ENCODE data around the gene WDR88.
"Not testable (repeated sequence)": the region's sequence is repeated elsewhere in the genome, so short reads cannot be mapped to it uniquely, and the experiment has no call there.

WDR88 gene

DNA sequence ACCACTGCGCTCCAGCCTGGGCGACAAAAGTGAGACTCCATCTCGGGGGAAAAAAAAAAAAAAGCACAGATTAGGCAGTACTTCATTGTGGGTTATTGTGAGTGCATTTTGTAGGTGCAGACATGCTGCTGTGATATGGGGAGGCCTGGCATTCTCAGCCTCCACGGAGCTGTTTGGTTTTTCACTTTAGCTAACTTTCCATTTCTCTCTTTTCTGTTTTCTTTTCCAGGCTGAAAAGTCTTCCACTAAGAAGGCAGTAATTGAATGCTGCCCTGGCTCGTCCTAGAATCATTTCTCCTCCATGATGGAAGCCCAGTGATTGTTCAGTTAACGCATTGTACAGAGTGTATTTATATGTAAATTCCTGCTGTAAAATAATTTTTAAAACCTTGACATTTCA, 2.0 kb upstream of the WDR88 start:
- no peak for DNase-seq (ENCODE audit: low read depth in 3 of 3, low spot score in 1 of 3)

DNA sequence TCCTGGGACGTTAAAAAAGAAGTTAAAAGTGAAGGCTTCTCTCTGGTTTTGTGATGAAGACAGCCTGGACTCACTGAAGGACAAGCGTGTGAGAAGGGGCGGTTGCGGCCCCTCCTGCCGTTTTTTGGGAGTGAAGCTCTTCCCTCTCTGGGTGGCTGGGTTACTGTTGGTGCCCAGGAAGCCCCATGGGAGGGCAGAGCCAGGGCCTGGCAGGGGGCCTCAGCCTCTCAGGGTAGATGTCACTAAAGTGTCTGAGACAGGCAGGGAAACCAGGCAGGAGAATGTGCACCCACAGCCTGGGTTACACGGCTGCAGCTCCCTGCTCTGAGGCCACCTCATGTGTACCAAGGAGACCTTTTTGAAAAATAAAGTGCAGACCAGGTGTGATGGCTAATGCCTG, 1.5 kb upstream of the WDR88 start:
- DNase-seq (ENCODE audit: low read depth in 3 of 3, low spot score in 1 of 3), result no peak

DNA sequence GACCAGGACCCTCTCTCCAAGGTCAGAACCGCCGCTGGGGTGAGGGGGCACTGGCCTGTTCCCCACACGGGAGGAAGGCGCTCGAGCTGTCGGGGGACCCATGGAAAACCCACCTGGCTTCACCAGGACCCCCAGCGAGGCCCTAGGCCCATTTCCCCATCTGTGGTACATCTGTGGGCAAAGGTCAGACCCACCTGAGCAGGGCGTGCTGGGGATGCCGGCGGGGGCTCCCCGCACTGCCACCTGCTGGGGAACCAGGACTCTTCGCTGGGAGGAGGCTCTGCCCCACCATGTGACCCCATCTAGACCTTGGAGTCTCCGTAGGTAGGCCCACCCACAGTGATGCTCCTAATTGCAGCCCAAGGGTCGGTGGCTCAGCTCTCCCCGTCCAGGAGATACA, 511 bp downstream of the WDR88 start:
- DNase-seq (ENCODE audit: low read depth in 3 of 3, low spot score in 1 of 3), result no peak

DNA sequence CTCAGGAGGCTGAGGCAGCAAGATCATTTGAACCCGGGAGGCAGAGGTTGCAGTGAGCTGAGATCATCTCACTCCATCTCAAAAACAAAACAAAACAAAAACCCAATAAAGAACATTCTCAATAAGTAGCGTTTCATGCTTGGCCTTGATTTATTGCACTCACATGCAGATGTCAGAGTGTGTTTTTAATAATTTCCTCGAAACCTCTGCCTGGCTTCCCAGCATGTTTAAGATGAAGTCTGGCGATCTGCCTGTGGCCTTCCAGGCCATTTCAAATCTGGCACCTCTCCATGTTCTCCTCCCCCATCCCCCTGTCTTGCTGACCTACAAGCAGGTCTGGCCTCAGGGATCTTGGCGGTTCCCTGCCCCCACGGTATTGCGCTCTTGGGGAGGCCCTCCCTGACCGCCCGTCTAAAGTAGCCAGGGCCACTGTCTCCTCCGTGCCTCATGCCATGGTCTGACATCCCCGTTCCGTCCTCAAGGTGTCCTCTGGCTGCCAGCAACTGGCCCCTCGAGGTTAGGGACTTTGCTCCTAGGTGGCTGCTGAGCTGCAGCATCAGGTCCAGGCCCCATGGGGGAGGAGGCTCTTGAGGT, 1.6 kb downstream of the WDR88 start:
- no peak for DNase-seq (ENCODE audit: low read depth in 3 of 3, low spot score in 1 of 3)

DNA sequence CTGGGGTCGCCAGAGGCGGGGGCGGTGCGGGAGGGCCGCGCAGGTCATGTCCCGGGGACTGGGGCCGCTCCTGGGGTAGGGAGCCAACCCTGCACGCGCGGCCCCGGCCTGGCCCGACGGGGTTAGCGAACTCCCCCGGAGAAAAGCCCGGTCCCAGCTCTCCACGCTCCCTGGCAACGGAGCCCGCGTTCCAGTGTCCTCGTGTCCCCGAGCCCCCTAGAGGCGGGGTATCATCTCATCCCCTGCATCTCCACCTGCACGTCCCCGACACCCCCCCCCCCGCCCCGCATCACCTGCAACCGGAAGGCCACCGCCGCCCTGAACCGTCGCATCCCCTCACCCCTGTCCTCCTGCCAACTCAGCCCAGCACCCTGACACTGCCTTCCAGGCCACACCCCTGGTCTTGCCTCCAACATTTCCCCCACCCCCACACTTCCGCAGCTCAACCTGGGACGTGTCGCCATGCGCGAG, 2.7 kb downstream of the WDR88 start:
- DNase-seq (ENCODE audit: low read depth in 3 of 3, low spot score in 1 of 3), result peak in 1 of 3 donors; percentile 32

DNA sequence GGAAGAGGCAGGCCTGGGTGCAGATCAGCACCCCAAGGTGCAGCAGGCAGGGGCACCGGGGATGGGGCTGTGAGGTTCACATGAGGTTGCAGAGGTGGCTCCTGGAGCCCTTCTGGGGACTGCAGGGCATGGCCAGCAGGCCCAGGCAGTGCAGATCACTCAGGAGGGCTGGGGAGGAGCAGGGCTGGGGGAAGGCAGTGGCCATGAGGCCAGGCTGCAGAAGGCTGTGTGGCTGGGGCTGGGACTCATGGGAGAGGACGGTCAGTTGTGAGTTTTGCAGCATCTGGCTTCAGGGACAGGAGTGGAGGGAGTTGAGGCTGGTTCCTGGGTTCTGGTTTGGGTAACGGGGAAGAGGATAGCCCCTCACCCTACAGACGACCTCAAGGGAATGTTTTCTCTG, 7.3 kb downstream of the WDR88 start:
- no peak for DNase-seq (ENCODE audit: low read depth in 3 of 3, low spot score in 1 of 3)

DNA sequence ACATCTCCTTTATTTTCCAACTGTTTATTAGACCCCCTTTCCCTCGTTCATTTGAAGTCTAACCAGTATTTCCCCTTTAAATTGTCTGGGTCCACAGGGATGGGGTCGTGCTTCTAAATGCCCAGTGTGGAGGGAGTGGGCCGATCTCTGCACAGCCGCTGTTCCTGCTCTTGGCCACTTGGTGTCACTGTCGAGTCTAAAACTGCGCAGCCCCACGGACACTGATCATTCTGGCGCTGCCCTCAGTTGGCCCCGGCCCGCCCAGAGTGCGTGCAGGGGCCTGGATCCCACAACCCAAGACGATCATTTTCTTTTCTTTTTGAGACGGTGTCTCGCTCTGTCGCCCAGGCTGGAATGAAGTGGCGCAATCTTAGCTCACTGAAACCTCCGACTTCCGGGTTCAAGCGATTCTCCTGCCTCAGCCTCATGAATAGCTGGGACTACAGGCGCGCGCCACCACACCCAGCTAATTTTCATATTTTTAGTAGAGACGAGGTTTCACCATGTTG, 12.0 kb downstream of the WDR88 start:
- DNase-seq (ENCODE audit: low read depth in 3 of 3, low spot score in 1 of 3), result peak in 2 of 3 donors; percentile 39 to 47

DNA sequence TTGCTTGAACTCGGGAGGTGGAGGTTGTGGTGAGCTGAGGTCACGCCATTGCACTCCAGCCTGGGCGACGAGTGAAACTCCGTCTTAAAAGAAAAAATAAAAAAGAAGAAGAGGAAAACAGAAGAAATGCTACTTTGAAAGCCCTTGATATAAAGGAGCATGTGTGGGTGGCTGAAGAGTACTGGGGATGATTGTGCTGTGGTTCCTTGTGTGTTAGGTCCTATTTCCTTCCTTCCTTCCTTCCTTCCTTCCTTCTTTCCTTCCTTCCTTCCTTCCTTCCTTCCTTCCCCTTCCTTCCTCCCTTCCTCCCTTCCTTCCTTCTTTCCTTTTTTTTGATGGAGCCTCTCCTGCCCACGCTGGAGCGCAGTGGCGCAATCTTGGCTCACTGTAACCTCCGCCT, 14.3 kb downstream of the WDR88 start:
- no peak for DNase-seq (ENCODE audit: low read depth in 3 of 3, low spot score in 1 of 3)

DNA sequence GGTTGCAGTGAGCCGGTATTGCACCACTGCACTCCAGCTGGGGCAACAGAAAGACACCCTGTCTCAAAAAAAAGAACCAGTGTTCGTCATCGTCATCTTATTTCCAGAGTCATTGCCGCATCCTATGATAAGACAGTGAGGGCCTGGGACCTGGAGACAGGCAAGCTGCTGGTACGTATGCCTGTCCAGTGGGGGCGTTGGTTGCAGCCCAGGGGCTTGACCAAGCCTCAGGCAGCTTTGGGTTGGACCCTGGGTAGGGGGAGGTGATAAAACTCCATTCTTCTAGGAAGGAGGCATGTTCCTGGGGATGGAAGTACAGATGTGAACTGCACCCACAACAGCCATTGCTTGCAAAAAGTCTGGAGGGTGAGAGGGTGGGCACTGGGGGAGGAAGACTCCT, 15.6 kb downstream of the WDR88 start:
- DNase-seq (ENCODE audit: low read depth in 3 of 3, low spot score in 1 of 3), result no peak

DNA sequence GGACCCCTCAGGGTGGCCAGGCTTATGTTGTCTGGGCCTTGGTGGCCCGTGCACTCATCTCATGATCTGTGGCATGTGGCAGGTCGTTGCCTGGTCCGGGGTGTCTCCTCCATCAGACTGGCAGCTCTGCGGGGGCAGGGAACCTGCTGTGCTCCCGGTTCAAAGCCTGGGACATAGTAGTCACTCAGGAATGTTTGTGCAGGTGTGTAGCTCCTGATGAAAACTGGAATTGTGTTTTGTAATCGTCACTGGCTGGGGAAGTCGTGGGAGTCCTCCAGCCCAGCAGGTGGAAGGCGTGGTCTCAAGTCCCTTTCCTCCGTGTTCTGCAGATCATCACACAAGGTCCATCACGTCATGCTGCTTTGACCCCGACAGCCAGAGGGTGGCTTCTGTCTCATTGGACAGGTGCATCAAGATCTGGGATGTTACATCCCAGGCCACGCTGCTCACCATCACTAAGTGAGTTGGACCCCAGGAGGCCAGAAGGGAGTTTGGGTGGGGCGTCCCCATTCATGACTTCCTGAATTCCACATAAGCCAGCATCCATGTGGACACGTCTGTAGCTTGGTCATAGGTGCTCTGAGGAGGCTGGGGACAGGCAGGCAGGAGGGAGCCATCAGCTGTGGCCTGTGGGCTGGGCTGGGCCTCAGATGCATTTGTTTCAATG, 19.1 kb downstream of the WDR88 start:
- no peak for DNase-seq (ENCODE audit: low read depth in 3 of 3, low spot score in 1 of 3)

DNA sequence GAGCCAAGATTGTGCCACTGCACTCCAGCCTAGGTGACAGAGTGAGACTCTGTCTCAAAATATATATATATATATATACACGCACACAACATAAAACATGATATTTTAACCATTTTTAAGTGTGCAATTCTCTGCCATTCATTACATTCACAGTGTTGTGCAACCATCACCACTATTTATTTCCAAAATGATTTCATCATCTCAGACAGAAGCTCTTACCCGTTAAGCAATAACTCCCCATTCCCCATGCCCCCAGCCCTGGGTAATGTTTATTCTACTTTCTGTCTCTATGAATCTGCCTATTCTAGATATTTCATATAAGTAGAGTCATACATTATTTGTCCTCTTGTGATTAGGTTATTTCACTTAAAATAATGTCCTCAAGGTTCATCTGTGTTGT, 20.3 kb downstream of the WDR88 start:
- no peak for DNase-seq (ENCODE audit: low read depth in 3 of 3, low spot score in 1 of 3)

DNA sequence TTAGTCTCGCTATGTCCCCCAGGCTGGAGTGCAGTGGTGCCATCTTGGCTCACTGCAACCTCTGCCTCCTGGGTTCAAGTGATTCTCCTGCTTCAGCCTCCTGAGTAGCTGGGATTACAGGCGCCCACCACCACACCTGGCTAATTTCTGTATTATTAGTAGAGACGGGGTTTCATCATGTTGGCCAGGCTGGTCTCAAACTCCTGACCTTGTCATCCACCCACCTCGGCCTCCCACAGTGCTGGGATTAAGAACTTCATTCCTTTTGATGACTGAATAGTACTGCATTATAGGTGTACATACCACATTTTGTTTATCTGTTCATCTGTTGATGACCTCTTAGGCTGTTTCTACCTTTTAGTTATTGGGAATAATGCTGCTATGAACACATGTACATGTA, 20.7 kb downstream of the WDR88 start:
- not testable (repeated sequence) for DNase-seq (ENCODE audit: low read depth in 3 of 3, low spot score in 1 of 3)

DNA sequence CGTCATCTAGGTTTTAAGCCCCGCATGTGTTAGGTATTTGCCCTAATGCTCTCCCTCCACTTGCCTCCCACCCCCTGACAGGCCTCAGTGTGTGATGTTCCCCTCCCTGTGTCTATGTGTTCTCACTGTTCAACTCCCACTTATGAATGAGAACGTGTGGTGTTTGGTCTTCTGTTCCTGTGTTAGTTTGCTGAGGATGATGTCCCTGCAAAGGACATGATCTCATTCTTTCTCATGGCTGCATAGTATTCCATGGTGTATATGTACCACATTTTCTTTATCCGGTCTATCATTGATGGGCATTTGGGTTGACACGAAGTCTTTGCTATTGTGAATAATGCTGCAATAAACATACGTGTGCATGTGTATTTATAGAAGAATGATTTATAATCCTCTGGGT, 22.4 kb downstream of the WDR88 start:
- DNase-seq (ENCODE audit: low read depth in 3 of 3, low spot score in 1 of 3), result not testable (repeated sequence)

DNA sequence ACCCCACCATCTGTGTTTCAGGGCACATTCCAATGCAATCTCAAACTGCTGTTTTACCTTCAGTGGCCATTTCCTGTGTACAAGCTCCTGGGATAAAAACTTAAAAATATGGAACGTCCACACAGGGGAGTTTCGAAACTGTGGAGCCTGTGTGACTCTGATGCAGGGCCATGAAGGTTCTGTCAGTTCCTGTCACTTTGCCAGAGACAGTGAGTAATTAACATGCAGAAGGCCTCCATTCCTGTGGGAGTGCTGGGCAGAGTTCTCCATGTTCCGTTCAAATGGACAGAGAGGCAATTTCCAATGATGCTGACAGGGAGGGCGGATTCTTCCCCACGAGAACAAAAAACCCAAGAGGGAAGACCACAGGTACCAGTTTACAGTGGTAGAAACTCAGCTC, 24.4 kb downstream of the WDR88 start:
- no peak for DNase-seq (ENCODE audit: low read depth in 3 of 3, low spot score in 1 of 3)

DNA sequence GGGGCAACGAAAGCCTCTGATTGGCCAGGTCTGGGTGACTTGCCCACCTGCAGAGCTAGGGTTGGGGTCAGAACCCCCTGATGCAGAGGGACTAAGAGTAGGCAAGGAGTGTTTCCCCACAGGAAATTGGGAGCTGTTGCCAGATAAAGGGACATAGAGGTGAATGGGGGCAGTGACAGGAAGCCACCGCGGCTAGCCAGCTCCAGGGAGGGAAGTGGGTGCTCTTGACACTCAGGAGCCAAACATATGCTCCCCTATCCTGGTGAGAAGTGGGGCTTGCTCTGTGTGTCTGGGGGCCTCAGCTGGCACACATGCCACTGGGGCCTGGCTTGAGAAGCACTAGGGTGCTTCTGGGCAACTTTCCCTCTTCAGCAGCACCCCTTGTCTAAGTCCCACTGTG, 26.0 kb downstream of the WDR88 start:
- no peak for DNase-seq (ENCODE audit: low read depth in 3 of 3, low spot score in 1 of 3)

DNA sequence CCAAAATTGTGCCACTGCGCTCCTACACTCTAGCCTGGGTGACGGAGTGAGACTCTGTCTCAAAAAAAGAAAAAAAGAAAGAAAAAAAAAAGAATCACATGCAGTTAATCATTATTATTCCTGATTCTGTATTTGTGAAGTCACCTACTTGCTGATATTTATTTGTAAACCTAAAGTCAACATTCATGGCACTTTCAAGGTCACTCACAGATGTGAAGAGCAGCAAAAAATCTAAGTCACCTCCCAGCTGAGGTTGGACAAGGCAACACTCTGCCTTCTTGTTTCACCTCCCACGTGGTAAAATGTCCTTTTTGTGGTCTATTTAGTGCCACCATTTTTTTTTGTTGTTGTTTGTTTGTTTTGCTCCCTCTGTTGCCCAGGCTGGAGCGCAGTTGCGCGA, 26.5 kb downstream of the WDR88 start:
- no peak for DNase-seq (ENCODE audit: low read depth in 3 of 3, low spot score in 1 of 3)

DNA sequence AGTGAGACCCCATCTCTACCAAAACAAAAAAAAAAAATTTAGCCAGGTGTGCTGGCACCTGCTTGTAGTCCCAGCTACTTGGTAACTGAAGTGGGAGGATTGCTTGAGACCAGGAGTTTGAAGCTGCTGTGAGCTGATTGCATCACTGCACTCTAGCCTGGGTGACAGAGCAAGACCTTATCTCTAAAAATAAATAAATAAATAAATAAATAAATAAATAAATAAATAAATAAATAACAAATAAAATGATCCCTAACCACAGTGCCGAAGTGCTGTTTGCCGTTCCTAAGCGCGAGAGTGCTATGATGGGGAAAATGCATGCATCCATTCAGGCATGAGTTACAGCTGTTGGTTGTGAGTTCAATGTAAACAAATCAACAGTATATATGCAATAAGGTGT, 27.2 kb downstream of the WDR88 start:
- DNase-seq (ENCODE audit: low read depth in 3 of 3, low spot score in 1 of 3), result no peak

DNA sequence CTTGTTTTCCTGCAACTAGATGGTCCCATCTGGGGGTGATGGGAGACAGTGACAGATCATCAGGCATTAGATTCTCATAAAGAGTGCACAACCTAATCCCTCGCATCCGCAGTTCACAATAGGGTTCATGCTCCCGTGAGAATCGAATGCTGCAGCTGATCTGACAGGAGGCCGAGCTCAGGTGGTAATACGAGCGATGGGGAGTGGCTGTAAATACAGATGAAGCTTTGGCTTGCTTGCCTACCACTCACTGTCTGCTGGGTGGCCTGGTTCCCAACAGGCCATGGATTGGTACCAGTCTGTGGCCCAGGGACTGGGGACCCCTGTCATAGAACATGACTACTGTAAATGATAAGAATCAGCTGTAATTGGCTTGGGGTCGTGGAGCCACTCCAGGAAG, 28.0 kb downstream of the WDR88 start:
- DNase-seq (ENCODE audit: low read depth in 3 of 3, low spot score in 1 of 3), result no peak

DNA sequence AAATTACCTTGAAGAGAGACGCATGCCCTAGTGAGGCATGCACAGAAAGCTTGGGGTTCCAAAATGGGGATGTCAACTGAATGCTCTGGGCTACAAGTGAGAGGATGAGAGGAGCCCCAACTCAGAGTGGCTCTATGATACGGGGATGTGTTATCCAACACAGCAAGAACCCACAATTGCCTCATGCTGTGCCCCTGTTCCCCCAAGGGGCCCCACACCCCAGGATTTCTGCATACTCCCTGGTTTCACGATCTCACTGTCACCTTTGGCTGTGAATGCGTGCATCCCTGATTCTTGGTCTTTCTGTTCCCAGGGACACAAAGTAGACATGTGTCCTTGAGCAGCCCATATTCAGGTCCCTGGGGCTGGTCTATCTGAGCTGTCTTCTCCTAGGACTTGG, 29.3 kb downstream of the WDR88 start:
- no peak for DNase-seq (ENCODE audit: low read depth in 3 of 3, low spot score in 1 of 3)

DNA sequence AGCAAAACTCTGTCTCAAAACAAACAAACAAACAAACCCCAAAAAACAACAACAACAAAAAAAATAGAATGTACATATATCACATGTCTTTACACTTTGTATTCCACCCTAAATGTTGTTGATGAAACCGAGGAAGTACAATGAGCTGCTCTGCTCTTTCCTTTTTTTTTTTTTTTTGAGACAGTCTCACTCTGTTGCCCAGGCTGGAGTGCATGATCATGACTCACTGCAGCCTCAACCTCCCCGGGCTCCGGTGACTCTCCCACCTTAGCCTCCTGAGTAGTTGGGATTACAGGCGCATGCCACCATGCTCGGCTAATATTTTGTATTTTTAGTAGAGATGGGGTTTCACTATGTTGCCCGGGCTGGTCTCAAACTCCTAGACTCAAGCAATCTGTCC, 31.6 kb downstream of the WDR88 start:
- DNase-seq (ENCODE audit: low read depth in 3 of 3, low spot score in 1 of 3), result no peak

DNA sequence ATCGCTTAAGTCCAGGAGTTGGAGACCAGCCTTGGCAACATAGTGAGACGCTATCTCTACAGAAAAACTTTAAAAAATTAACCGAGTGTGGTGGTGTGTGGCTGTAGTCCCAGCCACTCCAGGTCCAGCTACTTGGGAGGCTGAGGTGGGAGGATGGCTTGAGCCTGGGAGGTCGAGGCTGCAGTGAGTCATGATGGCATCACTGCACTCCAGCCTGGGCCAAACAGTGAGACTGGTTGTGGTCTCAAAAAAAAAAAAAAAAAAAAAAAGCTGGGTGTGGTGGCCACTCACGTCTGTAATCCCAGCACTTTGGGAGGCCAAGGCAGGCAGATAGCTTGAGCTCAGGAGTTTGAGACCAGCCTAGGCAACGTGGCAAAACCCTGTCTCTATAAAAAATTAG, 34.1 kb downstream of the WDR88 start:
- not testable (repeated sequence) for DNase-seq (ENCODE audit: low read depth in 3 of 3, low spot score in 1 of 3)

DNA sequence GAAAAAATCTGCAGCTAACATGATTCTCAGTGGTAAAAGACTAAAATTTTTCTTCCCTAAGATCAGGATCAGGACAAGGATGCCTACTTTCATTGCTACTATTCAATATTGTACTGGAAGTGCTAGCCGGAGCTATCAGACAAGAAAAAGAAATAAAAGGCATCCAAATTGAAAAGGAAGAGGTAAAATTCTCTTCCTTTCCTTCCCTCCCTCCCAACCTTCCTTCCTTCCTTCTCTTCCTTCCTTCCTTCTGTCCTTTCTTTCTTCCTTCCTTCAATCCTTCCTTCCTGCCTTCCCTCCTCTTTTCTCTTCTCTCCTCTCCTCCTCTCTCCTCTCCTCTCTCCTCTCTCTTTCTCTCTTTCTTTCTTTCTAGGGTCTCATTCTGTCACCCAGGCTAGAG, 35.5 kb downstream of the WDR88 start:
- DNase-seq (ENCODE audit: low read depth in 3 of 3, low spot score in 1 of 3), result no peak

DNA sequence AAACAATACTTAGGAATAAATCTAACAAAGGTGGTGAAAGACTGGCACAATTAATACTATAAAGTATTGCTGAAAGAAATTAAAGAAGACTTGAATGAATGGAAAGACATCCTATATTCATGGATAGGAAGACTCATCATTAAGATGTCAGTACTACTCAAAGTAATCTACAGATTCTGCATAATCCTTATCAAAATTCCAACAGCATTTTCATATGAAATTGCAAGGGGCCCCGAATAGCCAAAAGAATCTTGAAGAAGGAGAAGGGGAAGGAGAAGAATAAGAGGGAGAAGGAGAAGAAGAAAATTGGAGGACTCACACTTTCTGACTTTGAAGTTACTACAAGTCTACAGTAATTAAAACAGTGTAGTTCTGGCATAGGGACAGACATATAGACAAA, 36.6 kb downstream of the WDR88 start:
- no peak for DNase-seq (ENCODE audit: low read depth in 3 of 3, low spot score in 1 of 3)

Data from stimulated activated CD4-positive, alpha-beta T cell treated with anti-CD3 and anti-CD28 coated beads, TNF-alpha, amount 100 ng/mL, for 1 hour (primary cell).